ENCODE results near the gene NKD1. TPM values are rescaled to one million over a fixed set of nuclear protein-coding genes. Genes with fewer than 3 reads are reported as not detected.

Gene NKD1
- total and polyA plus RNA-seq, 2 of the 8 experiments (the other 6 are each of a cell fraction or from before 2014, with no cell fraction given): 0.70 to 4.5 TPM

DNA sequence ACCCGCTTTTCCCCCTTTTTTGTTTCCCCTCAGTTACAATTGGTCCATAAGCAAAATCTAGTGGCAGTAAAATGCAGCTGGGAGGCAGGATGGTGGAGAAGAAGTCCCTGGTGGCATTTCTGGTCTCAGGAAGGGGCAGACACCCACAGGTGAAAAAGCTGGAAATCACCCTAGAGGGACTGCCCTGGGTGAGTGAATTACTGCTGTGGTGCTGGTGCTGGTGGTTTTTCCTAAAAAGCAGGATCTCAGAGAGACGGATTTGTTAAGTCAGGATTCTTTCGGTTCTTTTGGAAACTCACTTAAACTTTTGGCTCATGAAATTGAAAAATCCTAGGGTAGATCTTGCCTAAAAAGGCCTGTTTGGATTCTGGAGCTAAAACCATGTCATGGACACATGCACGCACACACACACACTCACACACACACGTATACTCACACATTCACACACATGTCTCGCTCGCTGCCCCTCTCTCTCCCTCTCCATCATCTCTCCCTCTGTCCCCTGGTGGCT lies 65.8 kb downstream of the NKD1 start (continued):
- TF ChIP-seq, protein P1, sequence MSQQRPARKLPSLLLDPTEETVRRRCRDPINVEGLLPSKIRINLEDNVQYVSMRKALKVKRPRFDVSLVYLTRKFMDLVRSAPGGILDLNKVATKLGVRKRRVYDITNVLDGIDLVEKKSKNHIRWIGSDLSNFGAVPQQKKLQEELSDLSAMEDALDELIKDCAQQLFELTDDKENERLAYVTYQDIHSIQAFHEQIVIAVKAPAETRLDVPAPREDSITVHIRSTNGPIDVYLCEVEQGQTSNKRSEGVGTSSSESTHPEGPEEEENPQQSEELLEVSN (IDR thresholded peaks at IDR 0.05): no peak
- TF ChIP-seq CREB1 (IDR thresholded peaks at IDR 0.05) (no peak), FOSL1 (IDR thresholded peaks at IDR 0.05; ENCODE audit: insufficient read depth, low read depth, low read length) (no peak)

All from H1 (cell line).